IPS DF 6.9 (cell line): ENCODE measurements around the gene RPS18.
A peak's percentile ranks its signal among the peaks of the same experiment; 100 is the strongest.

Experiments
- DNase-seq: peaks from one replicate; pipeline ENCODE4 v3.0.0-alpha.2; 2013; ENCODE audit warnings: low read depth, low spot score
- H3K27ac ChIP-seq: one replicate; pipeline ENCODE4 v1.5.1; 2013; ENCODE audit warnings: low read length, control low read depth
- H3K27me3 ChIP-seq: 2 replicates; pipeline ENCODE4 v1.6.1; 2013; ENCODE audit warnings: mild to moderate bottlenecking, low read length; ENCODE audit not compliant: control insufficient read depth, insufficient read depth
- H3K36me3 ChIP-seq: 2 replicates; pipeline ENCODE4 v1.6.1; 2013; ENCODE audit warnings: low read length; ENCODE audit not compliant: control insufficient read depth, insufficient read depth
- H3K4me1 ChIP-seq: 2 replicates; pipeline ENCODE4 v1.6.1; 2013; ENCODE audit warnings: low read length; ENCODE audit not compliant: control insufficient read depth, insufficient read depth
- H3K4me3 ChIP-seq: 2 replicates; pipeline ENCODE4 v1.5.1; 2013; ENCODE audit warnings: mild to moderate bottlenecking, low read length
- H3K9me3 ChIP-seq: 2 replicates; pipeline ENCODE4 v1.6.1; 2013; ENCODE audit warnings: low read length, inconsistent platforms; ENCODE audit not compliant: control insufficient read depth, insufficient read depth
- WGBS: extraction: QIAGEN DNeasy Blood & Tissue Kit; methylation state at CpG from one replicate; pipeline ENCODE4 v1.1.7; 2013; ENCODE audit warnings: mixed read lengths, missing lambda C conversion rate; ENCODE audit not compliant: insufficient read length, insufficient coverage; 5-methylcytosine and 5-hydroxymethylcytosine counted together

Gene RPS18

GRCh38 chr6:33301877-33302276, 30.0 kb downstream of the RPS18 start:
- H3K27ac ChIP-seq, result no peak overlapping the region
- no peaks in the 10 kb centered on the region for H3K9me3 ChIP-seq
- no peaks in the 10 kb centered on the region for H3K36me3 ChIP-seq
- H3K4me1 ChIP-seq, result peaks cover 2% of the 10 kb centered on the region; the same call in 1 of the 2 replicates
- no CpG with 5 or more reads among the region's 3 CpGs for WGBS
- no peak overlapping the region for H3K4me3 ChIP-seq
- H3K27me3 ChIP-seq, result no peaks in the 10 kb centered on the region
- no peak for DNase-seq

DNA sequence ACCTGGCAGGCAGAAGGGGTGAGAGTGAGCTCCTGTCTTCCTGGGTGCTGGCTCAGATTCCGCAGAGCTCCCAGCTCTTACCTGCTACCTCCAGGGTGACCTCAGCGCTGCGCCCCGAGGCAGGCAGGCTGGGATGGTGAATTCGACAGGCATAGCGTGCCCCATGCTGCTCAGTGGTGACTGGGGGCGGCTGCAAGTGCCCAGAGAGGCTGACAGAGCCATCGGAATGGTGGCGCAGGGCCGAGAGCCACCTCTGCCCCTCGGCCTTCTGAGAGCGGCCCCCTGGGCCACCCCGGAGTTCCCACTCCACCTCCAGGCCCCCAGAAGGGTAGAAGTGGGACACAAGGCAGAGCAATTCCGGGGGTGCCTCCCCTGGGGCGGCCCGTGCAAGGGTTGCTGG, 32.3 kb downstream of the RPS18 start:
- Histone ChIP-seq H3K27me3 (no peaks in the 10 kb centered on the region), H3K36me3 (no peaks in the 10 kb centered on the region), H3K27ac (no peak overlapping the region), H3K9me3 (no peaks in the 10 kb centered on the region), H3K4me3 (no peak overlapping the region), H3K4me1 (no peaks in the 10 kb centered on the region)
- no CpG with 5 or more reads among the region's 16 CpGs for WGBS
- DNase-seq, result no peak

- Histone ChIP-seq H3K27me3 (no peaks in the 10 kb centered on the region), H3K36me3 (no peaks in the 10 kb centered on the region), H3K4me1 (no peaks in the 10 kb centered on the region), H3K4me3 (no peak overlapping the region), H3K9me3 (no peaks in the 10 kb centered on the region), H3K27ac (no peak overlapping the region)
- no peak for DNase-seq
- WGBS, result no CpG with 5 or more reads among the region's 8 CpGs
These were observed 33.2 kb downstream of the RPS18 start for GRCh38 chr6:33305052-33305451.

GRCh38 chr6:33306356-33306755, 34.5 kb downstream of the RPS18 start:
- Histone ChIP-seq H3K4me3 (no peak overlapping the region), H3K27me3 (no peaks in the 10 kb centered on the region), H3K36me3 (no peaks in the 10 kb centered on the region), H3K27ac (no peak overlapping the region), H3K9me3 (no peaks in the 10 kb centered on the region), H3K4me1 (no peaks in the 10 kb centered on the region)
- no peak for DNase-seq
- no CpG with 5 or more reads among the region's 4 CpGs for WGBS

DNA sequence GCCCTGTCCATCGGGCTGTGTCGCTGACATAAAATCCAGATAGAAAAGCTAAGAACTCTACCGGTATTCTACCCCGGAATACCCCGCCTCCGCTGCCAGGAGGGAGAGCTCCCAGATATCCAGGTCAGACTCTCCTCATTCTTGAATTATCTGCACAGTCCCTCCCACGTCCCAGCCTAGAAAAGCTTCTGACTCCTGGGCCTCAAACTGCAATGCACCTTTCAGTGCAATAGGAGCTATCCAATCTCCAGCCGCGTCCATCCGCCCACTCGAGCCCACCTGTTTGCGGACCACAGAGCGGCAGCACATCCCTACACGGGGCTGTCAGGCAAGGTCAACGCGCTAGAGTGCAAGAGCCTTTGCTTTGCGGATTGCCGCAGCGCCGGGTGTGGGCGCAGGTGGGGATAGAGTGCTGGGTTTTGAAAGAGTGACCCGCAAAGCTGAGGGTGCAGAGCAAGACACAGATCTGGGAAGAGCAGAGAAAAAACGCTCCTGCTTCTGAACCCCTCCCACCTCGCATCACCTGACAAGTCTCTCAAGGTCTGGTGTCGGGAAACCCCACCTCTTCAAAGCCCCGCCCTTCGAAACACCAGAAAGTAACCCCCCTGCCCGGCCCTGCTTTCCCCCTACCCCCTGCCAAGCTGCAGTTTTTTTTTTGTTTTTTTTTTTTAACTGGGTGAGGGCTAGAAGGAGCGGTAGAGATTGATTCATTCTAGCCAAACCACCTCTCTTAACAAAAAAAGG, 40.7 kb downstream of the RPS18 start:
- no peak for DNase-seq
- H3K4me1 ChIP-seq, result 0 out of 2 replicates have a peak, but pooled peaks cover 4% of the 10 kb centered on the region
- H3K9me3 ChIP-seq, result no peaks in the 10 kb centered on the region
- no peaks in the 10 kb centered on the region for H3K27me3 ChIP-seq
- H3K36me3 ChIP-seq, result no peaks in the 10 kb centered on the region
- no CpG with 5 or more reads among the region's 29 CpGs for WGBS
- peak overlapping the region; percentile 76 for H3K4me3 ChIP-seq
- no peak overlapping the region for H3K27ac ChIP-seq

GRCh38 chr6:33313105-33313708, 41.3 kb downstream of the RPS18 start:
- 0 out of 2 replicates have a peak, but pooled peaks cover 4% of the 10 kb centered on the region for H3K4me1 ChIP-seq
- DNase-seq, result no peak
- H3K4me3 ChIP-seq, result peak overlapping the region; percentile 76; the same call in 1 of the 2 replicates
- H3K27me3 ChIP-seq, result no peaks in the 10 kb centered on the region
- H3K27ac ChIP-seq, result no peak overlapping the region
- no CpG with 5 or more reads among the region's 33 CpGs for WGBS
- no peaks in the 10 kb centered on the region for H3K9me3 ChIP-seq
- H3K36me3 ChIP-seq, result no peaks in the 10 kb centered on the region

DNA sequence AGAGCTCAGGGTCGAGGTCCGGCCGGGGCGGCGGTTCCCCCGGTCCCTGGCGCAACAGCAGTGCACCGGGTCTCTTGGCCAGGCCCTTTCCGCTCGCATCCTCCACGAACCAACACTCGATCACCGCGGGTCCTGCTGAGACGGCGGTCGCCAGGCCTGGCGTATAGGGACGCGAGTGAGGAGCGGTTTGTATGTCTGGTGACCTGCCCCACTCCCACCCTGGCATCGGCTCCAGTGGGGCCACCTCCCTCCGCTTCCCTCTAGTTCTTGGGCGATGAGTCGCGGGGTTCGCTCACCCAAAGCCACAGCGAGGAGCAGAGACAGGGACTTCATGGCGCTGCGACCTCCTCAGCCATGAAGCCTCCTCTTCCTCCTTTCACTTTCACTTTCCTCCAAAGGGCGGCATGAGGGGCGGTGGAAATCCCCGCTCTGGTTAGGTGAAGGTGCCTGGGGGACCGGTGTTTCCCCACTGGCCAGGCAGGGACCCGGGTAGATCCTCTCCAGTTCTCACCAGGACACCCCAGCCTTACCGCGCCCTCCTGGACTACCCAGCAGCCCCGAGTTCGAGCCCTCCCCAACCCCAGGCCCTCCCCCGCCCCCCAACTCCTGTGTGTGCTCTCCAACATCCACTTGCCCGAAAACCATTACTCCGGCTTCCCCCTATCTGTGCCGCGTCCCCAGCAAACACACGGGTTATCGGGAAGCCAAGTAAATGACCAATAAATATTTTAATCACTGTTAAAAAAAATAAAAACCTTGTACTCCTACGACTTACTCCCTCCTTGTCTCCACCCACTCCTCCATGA, 42.0 kb downstream of the RPS18 start, which contains the start of gene TAPBP:
Gene TAPBP (minus strand): TSS at position 370 of the 806 bp plus-strand sequence. CDS start 37 bp downstream, at position 333.
- Histone ChIP-seq H3K4me1 (0 out of 2 replicates have a peak, but pooled peaks cover 5% of the 10 kb centered on the region), H3K27me3 (no peaks in the 10 kb centered on the region), H3K27ac (no peak within 1 kb of the TSS), H3K4me3 (peak within 1 kb of the TSS; percentile 76), H3K9me3 (no peaks in the 10 kb centered on the region), H3K36me3 (peaks cover 3% of the 10 kb centered on the region)
- no CpG with 5 or more reads among the region's 47 CpGs for WGBS
- no peak for DNase-seq

GRCh38 chr6:33314515-33314942, 42.7 kb downstream of the RPS18 start:
- H3K36me3 ChIP-seq, result peaks cover 9% of the 10 kb centered on the region
- no peak overlapping the region for H3K27ac ChIP-seq
- no peaks in the 10 kb centered on the region for H3K27me3 ChIP-seq
- DNase-seq, result no peak
- H3K4me3 ChIP-seq, result peak overlapping the region; percentile 76; the same call in 1 of the 2 replicates
- no CpG with 5 or more reads among the region's 10 CpGs for WGBS
- H3K4me1 ChIP-seq, result 0 out of 2 replicates have a peak, but pooled peaks cover 5% of the 10 kb centered on the region
- no peaks in the 10 kb centered on the region for H3K9me3 ChIP-seq

- no peak overlapping the region for H3K27ac ChIP-seq
- WGBS, result no CpG with 5 or more reads among the region's 47 CpGs
- H3K4me3 ChIP-seq, result peak overlapping the region; percentile 13; the same call in 1 of the 2 replicates
- peaks cover 16% of the 10 kb centered on the region for H3K36me3 ChIP-seq
- H3K9me3 ChIP-seq, result no peaks in the 10 kb centered on the region
- 0 out of 2 replicates have a peak, but pooled peaks cover 5% of the 10 kb centered on the region for H3K4me1 ChIP-seq
- no peak for DNase-seq
- no peaks in the 10 kb centered on the region for H3K27me3 ChIP-seq
These were observed 43.3 kb downstream of the RPS18 start for GRCh38 chr6:33314943-33315792.
